ENCODE results near the gene RALA.

DNA sequence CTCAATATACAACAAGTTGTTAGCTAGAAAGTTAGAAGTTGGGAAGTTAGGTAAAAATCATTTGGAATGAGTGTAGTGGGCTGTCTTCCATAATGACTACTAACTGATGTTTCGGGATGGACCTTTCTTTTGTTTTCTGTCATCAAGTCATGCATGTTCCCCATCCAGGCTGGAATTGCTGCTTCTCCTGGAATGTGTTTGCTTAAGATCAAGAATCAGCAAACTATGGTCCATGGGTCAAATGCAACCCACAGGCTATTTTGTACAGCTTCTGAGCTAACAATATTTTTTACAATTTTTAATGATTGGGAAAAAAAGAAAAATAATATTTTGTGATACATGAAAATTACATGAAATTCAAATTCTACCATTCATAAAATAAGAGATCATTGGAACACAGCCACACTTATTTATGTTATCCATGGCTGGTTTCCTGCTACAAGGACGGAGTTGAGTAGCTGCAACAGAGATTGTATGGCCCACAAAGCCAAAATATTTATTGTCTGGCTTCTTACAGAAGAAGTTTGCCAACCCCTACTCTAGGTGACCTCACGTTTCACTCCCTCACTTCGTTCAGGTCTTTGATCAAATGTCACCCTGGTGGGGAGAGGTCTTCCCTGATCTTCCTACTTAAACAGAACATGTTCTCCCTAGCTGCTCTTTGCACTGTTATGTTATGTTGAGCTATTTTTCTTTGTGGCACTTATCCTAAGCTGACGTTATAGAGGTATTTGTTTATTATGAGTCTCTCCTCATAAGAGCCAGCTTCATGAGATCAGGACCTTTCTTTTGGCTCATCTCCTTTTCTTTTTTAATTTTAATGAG, 127.1 kb downstream of the RALA start:
- TF ChIP-seq, protein P1, sequence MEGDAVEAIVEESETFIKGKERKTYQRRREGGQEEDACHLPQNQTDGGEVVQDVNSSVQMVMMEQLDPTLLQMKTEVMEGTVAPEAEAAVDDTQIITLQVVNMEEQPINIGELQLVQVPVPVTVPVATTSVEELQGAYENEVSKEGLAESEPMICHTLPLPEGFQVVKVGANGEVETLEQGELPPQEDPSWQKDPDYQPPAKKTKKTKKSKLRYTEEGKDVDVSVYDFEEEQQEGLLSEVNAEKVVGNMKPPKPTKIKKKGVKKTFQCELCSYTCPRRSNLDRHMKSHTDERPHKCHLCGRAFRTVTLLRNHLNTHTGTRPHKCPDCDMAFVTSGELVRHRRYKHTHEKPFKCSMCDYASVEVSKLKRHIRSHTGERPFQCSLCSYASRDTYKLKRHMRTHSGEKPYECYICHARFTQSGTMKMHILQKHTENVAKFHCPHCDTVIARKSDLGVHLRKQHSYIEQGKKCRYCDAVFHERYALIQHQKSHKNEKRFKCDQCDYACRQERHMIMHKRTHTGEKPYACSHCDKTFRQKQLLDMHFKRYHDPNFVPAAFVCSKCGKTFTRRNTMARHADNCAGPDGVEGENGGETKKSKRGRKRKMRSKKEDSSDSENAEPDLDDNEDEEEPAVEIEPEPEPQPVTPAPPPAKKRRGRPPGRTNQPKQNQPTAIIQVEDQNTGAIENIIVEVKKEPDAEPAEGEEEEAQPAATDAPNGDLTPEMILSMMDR (IDR thresholded peaks at IDR 0.05) = no peak
- TF ChIP-seq POLR2A (IDR thresholded peaks at IDR 0.05) = no peak

All from transverse colon (tissue), 3 donors.